Mesothelial cell of epicardium (in vitro differentiated cells): Measurements from ENCODE around the gene DNAJA3. TPM values are rescaled to one million over a fixed set of nuclear protein-coding genes. Genes with fewer than 3 reads are reported as not detected.

Experiments used
- DNase-seq, 2 experiments: peaks; one replicate each; pipeline ENCODE4 v3.0.0; 2021; ENCODE audit warnings: low spot score in 2 of 2; ENCODE audit not compliant: unreplicated experiment in 2 of 2
- H3K27ac Mint-ChIP-seq: 2 replicates; pipeline ENCODE4 v1.8.0; 2021; ENCODE audit warnings: mixed read lengths
- H3K27me3 Mint-ChIP-seq: 2 replicates; pipeline ENCODE4 v1.8.0; 2021; ENCODE audit warnings: low read depth, mixed read lengths
- H3K36me3 Mint-ChIP-seq: 2 replicates; pipeline ENCODE4 v1.8.0; 2021; ENCODE audit warnings: mixed read lengths
- H3K4me1 Mint-ChIP-seq: 2 replicates; pipeline ENCODE4 v1.8.0; 2021; ENCODE audit warnings: mixed read lengths
- H3K4me3 Mint-ChIP-seq: 2 replicates; pipeline ENCODE4 v1.8.0; 2021; ENCODE audit warnings: mild to moderate bottlenecking, moderate library complexity, mixed read lengths
- H3K9me3 Mint-ChIP-seq: 2 replicates; pipeline ENCODE4 v1.8.0; 2021; ENCODE audit warnings: mixed read lengths
- total RNA-seq: library from RNA; stranded (reverse); gene quantifications from 3 replicates; pipeline ENCODE4 v1.2.1, GENCODE V29; 2021
- TF ChIP-seq, protein P1 (sequence below): fragments of 200-600 bp; sonication (generic); IDR thresholded peaks from one replicate; pipeline ENCODE4 v1.5.0; 2021; ENCODE audit warnings: antibody characterized with exemption; ENCODE audit not compliant: unreplicated experiment

DNAJA3 gene
- total RNA-seq, 1 donor from 2014 or later, result 35.3 TPM

- Mint-ChIP-seq H3K4me3 (no peak overlapping the region), H3K36me3 (no peaks in the 10 kb centered on the region), H3K27ac (no peak overlapping the region), H3K4me1 (peaks cover under 1% of the 10 kb centered on the region), H3K27me3 (no peaks in the 10 kb centered on the region), H3K9me3 (no peaks in the 10 kb centered on the region)
- TF ChIP-seq, protein P1, sequence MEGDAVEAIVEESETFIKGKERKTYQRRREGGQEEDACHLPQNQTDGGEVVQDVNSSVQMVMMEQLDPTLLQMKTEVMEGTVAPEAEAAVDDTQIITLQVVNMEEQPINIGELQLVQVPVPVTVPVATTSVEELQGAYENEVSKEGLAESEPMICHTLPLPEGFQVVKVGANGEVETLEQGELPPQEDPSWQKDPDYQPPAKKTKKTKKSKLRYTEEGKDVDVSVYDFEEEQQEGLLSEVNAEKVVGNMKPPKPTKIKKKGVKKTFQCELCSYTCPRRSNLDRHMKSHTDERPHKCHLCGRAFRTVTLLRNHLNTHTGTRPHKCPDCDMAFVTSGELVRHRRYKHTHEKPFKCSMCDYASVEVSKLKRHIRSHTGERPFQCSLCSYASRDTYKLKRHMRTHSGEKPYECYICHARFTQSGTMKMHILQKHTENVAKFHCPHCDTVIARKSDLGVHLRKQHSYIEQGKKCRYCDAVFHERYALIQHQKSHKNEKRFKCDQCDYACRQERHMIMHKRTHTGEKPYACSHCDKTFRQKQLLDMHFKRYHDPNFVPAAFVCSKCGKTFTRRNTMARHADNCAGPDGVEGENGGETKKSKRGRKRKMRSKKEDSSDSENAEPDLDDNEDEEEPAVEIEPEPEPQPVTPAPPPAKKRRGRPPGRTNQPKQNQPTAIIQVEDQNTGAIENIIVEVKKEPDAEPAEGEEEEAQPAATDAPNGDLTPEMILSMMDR, result no peak
- no peak for DNase-seq
These were observed 16.4 kb upstream of the DNAJA3 start for GRCh38 chr16:4409081-4409932.

GRCh38 chr16:4410335-4411075 is 15.2 kb upstream of the DNAJA3 start:
- no peak for DNase-seq
- TF ChIP-seq, protein P1, result no peak
- no peak overlapping the region for H3K27ac Mint-ChIP-seq
- no peaks in the 10 kb centered on the region for H3K9me3 Mint-ChIP-seq
- H3K4me1 Mint-ChIP-seq, result peaks cover 5% of the 10 kb centered on the region
- H3K27me3 Mint-ChIP-seq, result no peaks in the 10 kb centered on the region
- no peak overlapping the region for H3K4me3 Mint-ChIP-seq
- no peaks in the 10 kb centered on the region for H3K36me3 Mint-ChIP-seq

DNA sequence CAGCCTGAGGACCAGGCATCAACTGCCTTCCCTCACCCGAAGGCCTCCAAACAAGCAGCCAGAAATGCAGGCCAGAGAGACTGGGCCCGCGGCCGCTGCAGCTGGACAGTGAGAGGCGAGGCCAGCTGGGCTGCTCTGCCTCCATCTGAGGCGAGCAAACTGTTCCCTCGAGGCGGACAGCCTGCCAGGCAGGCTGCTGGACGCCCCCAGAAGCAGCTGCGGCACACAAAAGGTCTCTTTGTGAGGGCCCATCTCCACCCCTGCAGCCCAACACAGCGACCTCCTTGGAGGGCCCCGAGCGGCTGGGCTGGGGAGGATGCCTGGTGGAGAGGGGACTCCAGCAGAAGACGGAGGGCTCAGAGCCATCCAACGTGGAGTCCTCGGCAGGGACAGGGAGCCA is 14.0 kb upstream of the DNAJA3 start:
- no peak for DNase-seq
- H3K27ac Mint-ChIP-seq, result no peak overlapping the region
- no peaks in the 10 kb centered on the region for H3K36me3 Mint-ChIP-seq
- TF ChIP-seq, protein P1, result no peak
- no peaks in the 10 kb centered on the region for H3K27me3 Mint-ChIP-seq
- H3K4me1 Mint-ChIP-seq, result peaks cover 8% of the 10 kb centered on the region
- no peak overlapping the region for H3K4me3 Mint-ChIP-seq
- H3K9me3 Mint-ChIP-seq, result no peaks in the 10 kb centered on the region

- no peak overlapping the region for H3K4me3 Mint-ChIP-seq
- H3K36me3 Mint-ChIP-seq, result no peaks in the 10 kb centered on the region
- H3K27ac Mint-ChIP-seq, result no peak overlapping the region
- peaks cover 10% of the 10 kb centered on the region for H3K4me1 Mint-ChIP-seq
- DNase-seq, result no peak
- TF ChIP-seq, protein P1, result no peak
- H3K9me3 Mint-ChIP-seq, result no peaks in the 10 kb centered on the region
- no peaks in the 10 kb centered on the region for H3K27me3 Mint-ChIP-seq
These were observed 13.5 kb upstream of the DNAJA3 start for GRCh38 chr16:4412159-4412558.

DNA sequence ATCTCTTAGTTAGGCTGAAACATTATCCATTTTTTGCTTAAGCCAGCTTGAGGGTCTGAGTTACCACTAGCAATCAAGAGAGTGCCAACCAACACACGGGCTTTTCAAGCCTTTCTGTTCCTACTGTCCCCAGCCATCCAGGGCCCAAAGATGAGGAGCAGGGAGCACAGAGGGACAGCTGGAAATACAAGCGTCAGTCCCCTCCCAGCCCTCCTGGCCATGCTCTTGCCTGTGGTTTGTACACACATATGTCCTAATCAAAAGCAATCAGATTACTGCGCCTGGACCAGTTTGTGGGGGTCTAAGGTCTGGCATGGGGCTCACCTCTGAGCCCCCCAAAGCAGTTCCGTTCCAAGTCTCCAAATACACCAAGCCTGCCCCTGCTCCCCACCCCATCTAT is 12.8 kb upstream of the DNAJA3 start:
- H3K36me3 Mint-ChIP-seq, result no peaks in the 10 kb centered on the region
- no peak for DNase-seq
- H3K4me3 Mint-ChIP-seq, result no peak overlapping the region
- H3K27me3 Mint-ChIP-seq, result peaks cover 2% of the 10 kb centered on the region
- no peaks in the 10 kb centered on the region for H3K9me3 Mint-ChIP-seq
- TF ChIP-seq, protein P1, result no peak
- peaks cover 10% of the 10 kb centered on the region for H3K4me1 Mint-ChIP-seq
- H3K27ac Mint-ChIP-seq, result no peak overlapping the region
